A549 (cell line): ENCODE data around the gene GALP. TPM values are rescaled to one million over a fixed set of nuclear protein-coding genes. Genes with fewer than 3 reads are reported as not detected.

Source experiments
- ATAC-seq, 2 experiments: fragments of 200-7000 bp in 1 of 2; fragments of >200 bp in 1 of 2; cut with Nextera tagmentation in 1 of 2; cut with Tn5 transposase in 1 of 2; 3 replicates each; pipeline versions ENCODE4 v1.8.0 to v1.9.1; 2018 to 2020; ENCODE audit warnings: mild to moderate bottlenecking in 1 of 2, moderate library complexity in 1 of 2
- CTCF ChIA-PET: fragments of 300-600 bp; sonication (Branson Sonifier 250); formaldehyde crosslinking; extraction: SDS; loops from one replicate; lab custom pipeline; 2021; ENCODE audit warnings: antibody characterized with exemption, inconsistent platforms; lab: Yijun Ruan, JAX
- POLR2A ChIA-PET: fragments of 350-600 bp; formaldehyde crosslinking; extraction: SDS; loops from one replicate; lab custom pipeline; 2021; ENCODE audit warnings: antibody characterized with exemption, inconsistent platforms; lab: Yijun Ruan, JAX
- DNase-seq, 2 experiments: peaks; one replicate each; pipeline versions ENCODE4 v3.0.0 to v3.0.0-alpha.2; 2011 to 2016; ENCODE audit warnings: low read depth in 1 of 2, low spot score in 1 of 2
- FAIRE-seq: peaks from 2 replicates; lab custom pipeline; 2011; peaks lifted over from hg19 to GRCh38; lab: Jason Lieb, UNC
- H3K27ac ChIP-seq, 2 experiments: fragments of >200 bp; sonication (Bioruptor Twin); formaldehyde crosslinking; 3 replicates each; pipeline ENCODE4 v1.5.1; 2016 to 2017
- H3K4me1 ChIP-seq: fragments of >200 bp; sonication (Bioruptor Twin); formaldehyde crosslinking; 3 replicates; pipeline ENCODE4 v1.6.1; 2016
- H3K4me2 ChIP-seq: fragments of >200 bp; sonication (Bioruptor Twin); formaldehyde crosslinking; 3 replicates; pipeline ENCODE4 v1.6.1; 2016
- H3K4me3 ChIP-seq: fragments of >200 bp; sonication (Bioruptor Twin); formaldehyde crosslinking; 3 replicates; pipeline ENCODE4 v1.5.1; 2016
- H3K9me3 ChIP-seq: fragments of >200 bp; sonication (Bioruptor Twin); formaldehyde crosslinking; 3 replicates; pipeline ENCODE4 v1.6.1; 2016
- CEBPB ChIP-seq, 2 experiments: fragments of >200 bp in 1 of 2; sonication (Bioruptor Twin) in 1 of 2; formaldehyde crosslinking in 1 of 2; IDR thresholded peaks; 2 replicates each; pipeline ENCODE4 v1.6.1; 2012 to 2016
- CTCF ChIP-seq: fragments of >200 bp; sonication (Bioruptor Twin); formaldehyde crosslinking; IDR thresholded peaks from 3 replicates; pipeline ENCODE4 v1.5.1; 2016
- EHMT2 ChIP-seq: fragments of 200-600 bp; sonication (generic); IDR thresholded peaks from 2 replicates; pipeline ENCODE4 v1.6.1; 2016; ENCODE audit warnings: antibody characterized with exemption, low read depth, mild to moderate bottlenecking, moderate library complexity
- FOSB ChIP-seq: fragments of 250-450 bp; sonication (Bioruptor Pico); IDR thresholded peaks from 2 replicates; pipeline ENCODE4 v1.5.0; 2020; ENCODE audit warnings: mild to moderate bottlenecking, moderate library complexity
- FOSL2 ChIP-seq, 2 experiments: fragments of 450-650 bp in 1 of 2; fragments of >200 bp in 1 of 2; sonication (Bioruptor Twin) in 1 of 2; formaldehyde crosslinking; IDR thresholded peaks; 2 replicates each; pipeline versions ENCODE4 v1.5.0 to v1.6.1; 2016 to 2020; ENCODE audit warnings: mild to moderate bottlenecking in 1 of 2, moderate library complexity in 1 of 2
- MAZ ChIP-seq: fragments of 150-350 bp; IDR thresholded peaks from 2 replicates; pipeline ENCODE4 v1.6.1; 2014; ENCODE audit warnings: antibody characterized with exemption, low read depth, low read length, borderline replicate concordance
- NFE2L2 ChIP-seq: fragments of 150-350 bp; conservative IDR thresholded peaks from 2 replicates; pipeline ENCODE4 v1.6.1; 2014; ENCODE audit warnings: low read length
- REST ChIP-seq: fragments of 200-600 bp; sonication (generic); IDR thresholded peaks from 2 replicates; pipeline ENCODE4 v1.6.1; 2016; ENCODE audit warnings: antibody characterized with exemption, mild to moderate bottlenecking, moderate library complexity
- RFX5 ChIP-seq: fragments of 450-650 bp; IDR thresholded peaks from 2 replicates; pipeline ENCODE4 v1.7.1; 2014; ENCODE audit warnings: antibody characterized with exemption, mild to moderate bottlenecking, moderate library complexity
- TP53 ChIP-seq: fragments of 250-450 bp; sonication (Bioruptor Pico); IDR thresholded peaks from 2 replicates; pipeline ENCODE4 v1.5.0; 2021; ENCODE audit warnings: mild to moderate bottlenecking, moderate library complexity
- ZFP36 ChIP-seq: fragments of 450-650 bp; IDR thresholded peaks from 2 replicates; pipeline ENCODE4 v1.6.1; 2014; ENCODE audit warnings: borderline replicate concordance; ENCODE audit not compliant: partially characterized antibody
- WGBS: methylation state at CpG from one replicate; pipeline ENCODE4 v1.1.6; 2017; ENCODE audit errors: missing lambda C conversion rate; 5-methylcytosine and 5-hydroxymethylcytosine counted together
- polyA plus RNA-seq, 4 experiments: library from polyadenylated mRNA; depleted of rRNA in 3 of 4; stranded (reverse); fragments of >200 nt; fragmentation: RNase III in 1 of 4; extraction: RNeasy Plus Mini Kit Qiagen cat#74134 plus additional on column Dnase treatment in 1 of 4; gene quantifications; 2 replicates in 3 of 4; 3 replicates in 1 of 4; pipeline ENCODE4 v1.2.3, GENCODE V29; 2011 to 2017

GALP gene
- polyA plus RNA-seq, 2 of the 4 experiments (the other 2 are of a cell fraction): not detected

GRCh38 chr19:56138069-56138468, 37.7 kb upstream of the GALP start:
- TF ChIP-seq CEBPB (IDR thresholded peaks at IDR 0.05): 0 out of 4 replicates have a peak, but pooled peaks of 1 of the 2 experiments have one; percentile 27
- TF ChIP-seq MAZ: no peak
- TF ChIP-seq FOSL2 (IDR thresholded peaks at IDR 0.05): no peak
- TF ChIP-seq FOSL2 (CRISPR knock-in tag; IDR thresholded peaks at IDR 0.05): peak; percentile 28
- POLR2A ChIA-PET: interaction anchor here (0.6 to 1.8 kb wide), 4 partner anchors 17 to 28 kb away, joined by 3 to 7 read pairs (median 6); partner anchors contain the start of gene ZNF787
- FAIRE-seq: no peak
- peak overlapping the region; percentile 18; the same call in 1 of the 3 replicates for H3K4me2 ChIP-seq
- no peak overlapping the region for H3K4me3 ChIP-seq
- WGBS: 51% methylated on average over 3 of the region's 3 CpGs
- peaks cover 27% of the 10 kb centered on the region; the same call in 2 of the 3 replicates for H3K4me1 ChIP-seq
- no peaks in the 10 kb centered on the region for H3K9me3 ChIP-seq
- H3K27ac ChIP-seq: no peak overlapping the region
- CTCF ChIA-PET: interaction anchor here (0.8 to 1.4 kb wide), 3 partner anchors 30 to 61 kb away, joined by 3 to 4 read pairs (median 4); no protein-coding TSS in a partner anchor
- ATAC-seq: no peak
- DNase-seq: no peak

- peaks cover 22% of the 10 kb centered on the region; the same call in 2 of the 3 replicates for H3K4me1 ChIP-seq
- ATAC-seq (no peak), FAIRE-seq (no peak), DNase-seq (peak in 1 of 2 experiments; percentile 30)
- WGBS: 59% methylated on average over 19 of the region's 22 CpGs
- peak overlapping the region; percentile 79 for H3K4me2 ChIP-seq
- peak overlapping the region; percentile 87 to 88 for H3K27ac ChIP-seq
- H3K9me3 ChIP-seq: no peaks in the 10 kb centered on the region
- TF ChIP-seq EHMT2: no peak
- TF ChIP-seq NFE2L2: no peak
- no peak for TF ChIP-seq CTCF
- TF ChIP-seq REST: no peak
- no peak for TF ChIP-seq ZFP36
- no peak for TF ChIP-seq MAZ
- no peak for TF ChIP-seq FOSB (CRISPR knock-in tag)
- no peak for TF ChIP-seq TP53 (CRISPR knock-in tag)
- no peak for TF ChIP-seq RFX5
- TF ChIP-seq FOSL2 (IDR thresholded peaks at IDR 0.05): no peak
- TF ChIP-seq FOSL2 (CRISPR knock-in tag; IDR thresholded peaks at IDR 0.05): no peak
- ChIA-PET CTCF (interaction anchor here (0.6 to 1.6 kb wide), 5 partner anchors 15 to 468 kb away, joined by 3 to 4 read pairs (median 3); no protein-coding TSS in a partner anchor), POLR2A (interaction anchor here (0.5 to 1.5 kb wide), 5 partner anchors 17 to 485 kb away, joined by 3 to 28 read pairs (median 3); partner anchors contain the start of genes U2AF2, ZNF787 and ZSCAN5A)
- H3K4me3 ChIP-seq: peak overlapping the region; percentile 54
Measured at GRCh38 chr19:56139847-56140582, 35.8 kb upstream of the GALP start.
